HUDEP-2 (cell line): ENCODE measurements around the gene TBATA.
A peak's percentile ranks its signal among the peaks of the same experiment; 100 is the strongest.
"Not testable (repeated sequence)": the region's sequence is repeated elsewhere in the genome, so short reads cannot be mapped to it uniquely, and the experiment has no call there.

ENCODE experiments used
- DNase-seq, 76 experiments: peaks; one replicate each; lab custom pipeline; 2025; ENCODE audit not compliant: unreplicated experiment in 76 of 76; lab: John Stamatoyannopoulos, UW

TBATA gene

DNA sequence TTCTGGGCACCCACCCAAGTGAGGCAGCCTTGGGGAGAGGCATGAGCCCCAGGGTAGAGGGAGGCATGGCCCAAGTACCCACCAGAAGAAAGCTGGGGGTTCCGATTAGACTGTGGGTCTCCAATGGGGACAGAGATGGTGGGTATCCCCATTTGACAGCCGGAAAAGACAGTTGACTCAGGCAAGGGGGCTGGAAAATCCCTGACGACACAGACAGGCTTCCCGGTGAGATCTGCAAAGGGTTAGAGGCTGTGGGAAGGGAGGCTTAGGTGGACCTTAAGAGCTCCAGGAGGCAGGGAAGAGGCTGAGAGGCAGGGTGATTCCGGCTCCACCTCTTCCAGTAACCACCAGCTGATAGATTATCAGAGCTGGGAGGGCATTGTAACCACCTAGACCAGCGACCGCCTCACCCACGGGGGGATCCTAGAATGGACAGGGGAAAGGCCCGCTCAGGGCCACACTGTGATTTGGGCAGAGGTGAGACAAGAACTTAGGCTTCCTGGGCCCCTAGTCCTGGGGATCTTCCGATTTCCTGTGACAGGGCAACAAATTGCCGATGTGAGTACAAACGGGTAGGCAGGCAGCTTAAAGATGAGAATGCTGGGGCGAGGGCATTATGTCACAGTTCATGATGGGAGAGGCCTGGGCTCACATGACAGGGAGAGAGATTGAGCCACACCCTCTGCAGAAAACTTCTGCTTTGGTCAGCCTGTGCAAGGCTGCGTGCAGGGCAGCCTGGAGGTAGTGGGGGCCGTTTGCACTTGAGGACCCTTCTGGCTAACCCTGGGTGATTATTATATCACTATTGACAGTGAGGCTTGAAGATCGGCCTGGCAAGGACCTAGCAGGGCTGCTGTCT is 5.4 kb downstream of the TBATA start:
- DNase-seq, result peak in 15 of 76 experiments; percentile 2 to 31 (median 6)

- no peak for DNase-seq
Observed at GRCh38 chr10:70779088-70779487, 6.1 kb downstream of the TBATA start.

GRCh38 chr10:70778267-70778924 is 6.8 kb downstream of the TBATA start:
- no peak for DNase-seq

- DNase-seq, result no peak
Observed at GRCh38 chr10:70777063-70777875, 7.9 kb downstream of the TBATA start.

- no peak for DNase-seq
Observed at GRCh38 chr10:70776455-70777005, 8.6 kb downstream of the TBATA start.

- no peak for DNase-seq
Observed at GRCh38 chr10:70775679-70776454, 9.3 kb downstream of the TBATA start.

DNA sequence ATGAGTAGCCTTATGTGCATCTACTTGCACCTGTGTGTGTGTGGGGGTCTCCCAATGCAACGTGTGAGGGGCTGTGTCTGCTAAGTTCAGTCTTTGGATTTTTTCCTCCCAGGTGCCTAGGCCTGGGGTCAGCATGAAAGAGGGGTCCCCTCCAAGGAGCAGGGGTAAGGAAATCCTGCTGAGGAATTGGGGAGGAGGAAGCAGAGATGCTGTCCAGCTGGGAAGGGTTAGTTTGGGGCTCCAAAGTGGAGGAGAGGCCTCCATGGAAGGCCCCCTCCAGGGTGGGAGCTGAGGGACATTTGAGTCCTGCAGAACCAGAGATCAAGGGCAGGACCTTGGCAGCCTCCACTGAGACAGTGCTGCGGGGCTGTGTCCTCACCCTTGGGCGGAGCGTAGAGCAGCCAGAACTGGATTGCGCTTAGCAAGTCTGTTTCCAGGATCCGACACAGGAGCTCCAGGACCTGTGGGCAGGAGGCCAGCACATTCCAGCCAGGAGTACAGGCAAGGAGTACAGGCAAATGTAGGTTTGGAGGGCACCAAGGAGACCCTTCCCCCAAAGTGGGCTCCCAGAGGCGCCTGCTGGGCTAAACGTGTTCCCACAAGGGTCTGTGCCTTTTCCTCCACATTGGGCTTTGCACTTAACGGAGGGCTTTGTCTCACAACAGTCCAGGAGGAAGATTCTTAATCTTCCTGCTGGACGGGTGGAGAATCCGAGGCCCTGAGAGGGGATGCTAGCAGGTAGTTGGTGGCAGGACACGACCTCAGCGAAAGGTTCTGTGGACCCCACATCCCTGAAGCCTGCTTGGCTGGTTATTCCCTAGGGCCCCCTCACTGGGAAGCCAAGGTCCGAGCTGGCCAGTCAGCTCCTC is 10.1 kb downstream of the TBATA start:
- no peak for DNase-seq

DNA sequence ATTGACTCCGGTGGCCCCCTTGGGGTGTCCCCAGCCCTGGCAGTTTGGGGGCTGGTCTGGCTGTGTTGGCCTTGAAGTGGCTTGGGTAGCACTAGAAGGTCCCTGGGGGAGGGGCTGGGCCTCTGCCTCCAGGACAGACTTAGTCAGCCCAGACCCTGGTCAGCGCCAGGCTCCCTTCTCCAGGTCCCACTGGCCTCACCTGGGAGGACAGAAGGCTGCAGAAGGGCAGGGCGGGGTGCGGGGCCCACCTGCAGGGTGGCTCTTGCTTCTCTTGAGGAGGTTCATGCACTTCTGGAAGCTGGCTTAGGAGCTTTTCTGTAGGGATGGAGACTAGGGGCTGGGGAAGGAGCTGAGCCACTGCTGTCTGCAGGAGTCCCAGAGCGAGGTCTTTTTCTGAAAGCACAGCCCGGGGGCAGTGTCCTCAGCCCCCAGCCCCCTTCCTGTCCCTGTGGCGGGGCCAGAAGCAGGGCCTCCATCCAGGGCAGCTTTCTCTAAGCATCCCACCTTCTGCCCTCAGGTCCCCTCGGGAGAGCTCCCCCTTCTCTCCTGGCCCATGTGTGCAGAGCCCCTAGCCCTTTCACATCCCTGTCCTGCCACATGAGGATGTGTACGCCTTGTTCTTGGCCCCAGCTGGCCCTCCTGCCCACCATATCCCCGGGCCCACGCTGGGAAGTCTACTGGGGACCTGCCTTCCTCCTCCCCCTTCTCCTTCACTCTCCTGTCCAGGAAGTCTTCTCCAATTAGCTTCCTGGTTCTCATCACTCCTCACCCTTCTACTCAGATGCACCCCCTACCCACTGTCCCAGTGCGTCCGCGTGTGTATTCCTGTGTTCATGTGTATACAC is 11.0 kb downstream of the TBATA start:
- DNase-seq, result no peak

GRCh38 chr10:70773461-70773860 is 11.7 kb downstream of the TBATA start:
- no peak for DNase-seq

DNA sequence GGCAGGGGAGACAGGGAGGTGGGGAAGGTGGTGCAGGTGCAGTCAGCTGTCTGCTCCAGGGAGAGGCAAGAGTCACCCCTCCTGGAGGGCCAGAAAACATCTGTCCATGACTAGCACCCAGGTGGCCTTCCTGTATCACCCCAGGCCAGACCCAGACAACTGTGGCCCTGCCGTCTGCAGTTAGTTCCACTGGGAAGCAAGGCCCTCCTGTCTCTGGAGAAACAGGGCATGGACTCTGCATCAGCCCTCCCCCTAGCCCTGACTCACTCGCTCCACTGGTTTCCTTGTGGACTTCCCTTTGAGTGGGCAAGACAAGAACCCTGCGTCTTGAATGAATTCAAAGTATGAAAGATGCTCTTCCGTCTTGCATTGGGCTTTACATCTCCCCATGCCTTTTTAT is 12.6 kb downstream of the TBATA start:
- no peak for DNase-seq

DNA sequence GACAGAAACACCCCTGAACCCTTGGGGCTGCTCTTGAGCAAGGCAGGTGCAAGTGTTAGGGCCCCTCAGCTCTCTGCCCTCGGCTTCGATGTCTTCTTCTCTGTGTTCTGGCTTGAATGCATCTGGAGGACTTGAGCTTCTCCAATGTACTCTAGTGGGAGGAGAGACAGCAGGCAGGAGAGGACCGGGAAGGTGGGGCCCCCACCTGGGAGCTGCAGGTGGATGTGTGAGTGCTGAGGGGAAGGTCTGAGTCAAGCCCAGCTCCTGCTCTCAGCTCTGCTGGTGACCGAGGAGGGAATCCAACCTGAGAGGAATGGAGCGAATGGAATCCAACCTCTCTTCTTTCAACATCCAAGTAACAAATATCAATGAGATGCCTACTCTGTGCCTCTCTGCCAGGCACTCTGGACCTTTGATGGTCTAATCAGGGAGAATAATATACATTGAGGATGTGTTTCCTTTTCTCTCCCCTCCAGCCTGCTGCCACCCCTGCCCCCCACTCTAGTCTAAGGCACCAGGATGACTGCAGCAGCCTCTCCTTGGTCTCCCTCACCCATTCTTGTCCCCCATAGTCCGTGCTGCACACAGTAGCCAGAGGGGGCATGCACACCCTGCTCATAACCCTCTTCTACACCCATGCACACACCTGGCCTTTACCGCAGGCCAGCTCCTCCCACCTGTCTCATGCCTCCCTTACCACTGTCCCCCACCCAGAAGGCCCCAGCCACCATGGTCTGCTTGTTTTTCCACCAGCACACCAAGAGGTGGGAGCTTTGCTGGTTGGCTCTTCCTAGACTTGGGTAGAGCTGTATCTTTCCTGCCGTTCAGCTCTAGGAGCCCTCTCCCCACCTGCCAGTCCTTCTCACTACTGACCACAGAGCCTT is 13.6 kb downstream of the TBATA start:
- DNase-seq, result no peak

- not testable (repeated sequence) for DNase-seq
Observed at GRCh38 chr10:70770516-70770915, 14.7 kb downstream of the TBATA start.

- no peak for DNase-seq
Observed at GRCh38 chr10:70770001-70770400, 15.2 kb downstream of the TBATA start.

DNA sequence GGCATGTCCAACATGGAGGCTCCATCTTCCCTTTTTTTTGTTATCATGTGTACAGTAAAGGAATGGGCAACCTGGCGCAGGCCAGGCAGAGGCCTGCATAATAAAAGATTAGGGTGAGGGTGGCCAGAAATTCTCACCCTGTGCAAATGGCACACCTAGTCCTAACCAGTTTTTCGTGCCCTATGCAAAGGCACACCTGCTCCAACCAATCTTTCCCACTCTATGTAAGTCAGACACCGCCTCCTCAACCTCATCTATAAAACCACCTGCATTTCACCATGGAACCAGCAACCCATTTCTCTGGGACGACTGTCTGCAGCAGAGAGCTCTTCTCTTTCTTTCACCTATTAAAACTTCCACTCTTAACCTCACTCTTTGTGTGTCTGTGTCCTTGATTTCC is 16.1 kb downstream of the TBATA start:
- DNase-seq, result no peak

GRCh38 chr10:70768026-70768685 is 17.0 kb downstream of the TBATA start:
- not testable (repeated sequence) for DNase-seq

GRCh38 chr10:70765794-70766594 is 19.2 kb downstream of the TBATA start:
- no peak for DNase-seq
